Right lobe of liver (tissue), 6 donors: ENCODE measurements around the gene KRTAP2-1. TPM values are rescaled to one million over a fixed set of nuclear protein-coding genes. Genes with fewer than 3 reads are reported as not detected.

Experiments
- ATAC-seq, 4 donors: fragments of 200-7000 bp; cut with Tn5 transposase; one replicate each; pipeline ENCODE4 v1.9.1; 2020; ENCODE audit warnings: mild to moderate bottlenecking in 4 of 4, moderate library complexity in 4 of 4
- DNase-seq, 3 donors: peaks; one replicate each; pipeline ENCODE4 v3.0.0-alpha.2; 2020
- H3K27ac ChIP-seq, 3 donors: fragments of 200-600 bp; one replicate each; pipeline ENCODE4 v1.8.0; 2022
- H3K27me3 ChIP-seq, 2 donors: fragments of 200-600 bp; one replicate each; pipeline ENCODE4 v1.8.0; 2022
- H3K36me3 ChIP-seq, 4 donors: fragments of 200-600 bp; sonication (generic) in 1 of 4; one replicate each; pipeline versions ENCODE4 v1.5.1 to v1.8.0; 2017 to 2022; ENCODE audit warnings: control low read depth in 1 of 4
- H3K4me1 ChIP-seq, 4 donors: fragments of 200-600 bp; sonication (generic) in 1 of 4; one replicate each; pipeline versions ENCODE4 v1.5.1 to v1.8.0; 2017 to 2022; ENCODE audit warnings: control low read depth in 1 of 4
- H3K4me3 ChIP-seq, 3 donors: fragments of 200-600 bp; one replicate each; pipeline ENCODE4 v1.8.0; 2022
- H3K9me3 ChIP-seq, 4 donors: fragments of 200-600 bp; sonication (generic) in 1 of 4; one replicate each; pipeline versions ENCODE4 v1.5.1 to v1.8.0; 2017 to 2022; ENCODE audit warnings: control low read depth in 1 of 4
- CTCF ChIP-seq, 4 donors: fragments of 200-600 bp in 3 of 4; fragments of 450-650 bp in 1 of 4; IDR thresholded peaks; one replicate each; pipeline versions ENCODE4 v1.5.1 to v1.8.0; 2016 to 2022; ENCODE audit warnings: antibody characterized with exemption in 4 of 4, mild to moderate bottlenecking in 2 of 4
- POLR2A ChIP-seq: fragments of 450-650 bp; IDR thresholded peaks from one replicate; pipeline ENCODE4 v1.6.1; 2017; ENCODE audit warnings: antibody characterized with exemption, mild to moderate bottlenecking
- WGBS: methylation state at CpG from one replicate; pipeline ENCODE4 v1.1.6; 2018; ENCODE audit warnings: low coverage, low lambda C conversion rate; ENCODE audit not compliant: insufficient coverage; ENCODE audit errors: missing lambda C conversion rate; 5-methylcytosine and 5-hydroxymethylcytosine counted together
- intact Hi-C, 2 donors: fragments of 100-400 bp; cut with DNase I; formaldehyde crosslinking; loops; one replicate each; pipeline versions ENCODE4 v1.11.2 to v1.14.1; 2022
- total RNA-seq, 6 experiments: library from RNA; depleted of rRNA in 2 of 6; stranded (reverse); fragments of >200 nt in 2 of 6; fragmentation: NEBNext Ultra II Directional in 3 of 6; extraction: Animal tissue kit (Norgen Biotek cat#: 25700) in 3 of 6; gene quantifications; one replicate each; pipeline versions ENCODE4 v1.1.0 to v1.2.4, GENCODE V29; 2016 to 2023
- donor health status: DM: no; HTN: yes; CAD: no.
- donor health status: DM: no; HTN: no; CAD: no.
- donor health status: DM: no; HTN: no; CAD: no.
- donor health status: DM: no; HTN: yes; CAD: no.
- donor health status: DM: no; HTN: yes; CAD: no.

Gene KRTAP2-1
- total RNA-seq, 6 experiments from 2014 or later, result not detected

- Histone ChIP-seq H3K27me3 (no peaks in the 10 kb centered on the region), H3K4me3 (no peak overlapping the region), H3K4me1 (no peaks in the 10 kb centered on the region), H3K9me3 (no peaks in the 10 kb centered on the region), H3K27ac (no peak overlapping the region), H3K36me3 (no peaks in the 10 kb centered on the region)
- DNase-seq (no peak), ATAC-seq (no peak)
- intact Hi-C loops, result no loop called here
- TF ChIP-seq POLR2A (no peak), CTCF (IDR thresholded peaks at IDR 0.05) (no peak)
Observed at GRCh38 chr17:41020336-41020735, 26.8 kb downstream of the KRTAP2-1 start.

- WGBS, result 95% methylated on average over 2 of the region's 3 CpGs
- Histone ChIP-seq H3K27ac (no peak overlapping the region), H3K4me1 (no peaks in the 10 kb centered on the region), H3K36me3 (no peaks in the 10 kb centered on the region), H3K4me3 (no peak overlapping the region), H3K27me3 (no peaks in the 10 kb centered on the region), H3K9me3 (no peaks in the 10 kb centered on the region)
- ATAC-seq (no peak), DNase-seq (no peak)
- TF ChIP-seq POLR2A (no peak), CTCF (IDR thresholded peaks at IDR 0.05) (no peak)
- intact Hi-C loops, result no loop called here
Observed at GRCh38 chr17:41019415-41019814, 27.7 kb downstream of the KRTAP2-1 start.

- no peak for ATAC-seq
- Histone ChIP-seq H3K27ac (no peak overlapping the region), H3K9me3 (no peaks in the 10 kb centered on the region), H3K4me3 (no peak overlapping the region), H3K36me3 (no peaks in the 10 kb centered on the region), H3K4me1 (no peaks in the 10 kb centered on the region), H3K27me3 (no peaks in the 10 kb centered on the region)
- DNase-seq, result no peak
- TF ChIP-seq CTCF (IDR thresholded peaks at IDR 0.05) (no peak), POLR2A (no peak)
- WGBS, result 75% methylated on average over 3 of the region's 3 CpGs
- intact Hi-C loops, result no loop called here
Observed at GRCh38 chr17:41018541-41018940, 28.6 kb downstream of the KRTAP2-1 start.

- Histone ChIP-seq H3K4me3 (no peak overlapping the region), H3K9me3 (no peaks in the 10 kb centered on the region), H3K27ac (no peak overlapping the region), H3K36me3 (no peaks in the 10 kb centered on the region), H3K27me3 (no peaks in the 10 kb centered on the region), H3K4me1 (no peaks in the 10 kb centered on the region)
- no peak for ATAC-seq
- DNase-seq, result no peak
- intact Hi-C loops, result no loop called here
- TF ChIP-seq CTCF (IDR thresholded peaks at IDR 0.05) (no peak), POLR2A (no peak)
- WGBS, result 43% methylated on average over 10 of the region's 13 CpGs
Observed at GRCh38 chr17:41016578-41017215, 30.4 kb downstream of the KRTAP2-1 start.

DNA sequence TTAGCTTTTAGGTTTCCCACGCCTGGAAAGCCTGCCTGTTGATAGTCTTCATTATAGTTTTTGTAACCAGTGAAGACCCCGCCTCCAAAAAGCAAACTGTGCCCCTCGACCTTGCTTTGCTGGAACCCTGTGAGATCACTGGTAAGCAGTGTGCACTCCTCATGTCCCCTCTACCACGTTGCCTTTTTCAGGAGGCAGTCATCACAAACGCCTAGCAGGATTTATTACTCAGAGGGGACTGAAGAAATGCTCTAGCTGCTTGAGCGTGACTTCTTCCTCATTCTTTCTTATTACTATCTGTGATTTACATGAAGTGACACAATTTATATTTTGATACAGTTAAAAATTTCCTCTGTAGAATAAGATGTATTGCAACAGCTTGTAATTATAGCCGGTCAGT is 31.7 kb downstream of the KRTAP2-1 start:
- Histone ChIP-seq H3K4me3 (no peak overlapping the region), H3K9me3 (no peaks in the 10 kb centered on the region), H3K4me1 (no peaks in the 10 kb centered on the region), H3K27me3 (no peaks in the 10 kb centered on the region), H3K27ac (no peak overlapping the region), H3K36me3 (no peaks in the 10 kb centered on the region)
- WGBS, result 52% methylated on average over 7 of the region's 7 CpGs
- no peak for TF ChIP-seq POLR2A
- TF ChIP-seq CTCF (IDR thresholded peaks at IDR 0.05), result no peak
- intact Hi-C loops, result no loop called here
- ATAC-seq, result no peak
- DNase-seq, result no peak
